ENCODE data around the gene SNX30. TPM values are rescaled to one million over a fixed set of nuclear protein-coding genes. Genes with fewer than 3 reads are reported as not detected.

SNX30 gene
- total RNA-seq, 1 experiment from 2014 or later: 12.7 TPM

DNA sequence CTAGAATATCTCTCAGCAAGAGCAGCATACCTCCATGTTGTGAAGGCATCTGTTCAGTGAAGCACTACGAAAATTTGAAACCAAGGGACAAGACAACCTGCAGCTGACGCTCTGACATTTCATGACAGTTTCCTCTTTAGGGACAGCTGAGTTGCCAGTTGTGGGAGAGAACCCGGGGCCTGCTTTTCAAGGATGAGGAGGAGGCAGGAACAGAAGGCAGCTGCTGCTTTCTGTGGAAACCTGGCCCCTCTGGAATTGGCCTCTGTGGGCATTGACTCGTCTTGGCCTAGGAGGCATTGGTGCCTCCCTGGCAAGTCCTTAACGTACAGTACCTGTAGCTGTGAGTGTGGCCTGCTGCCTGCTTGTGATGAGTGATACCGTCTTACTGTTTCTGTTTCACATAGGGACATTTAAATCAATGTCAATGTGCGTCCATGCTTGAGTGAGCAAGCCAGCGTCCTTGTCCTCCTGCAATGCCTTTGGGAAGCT lies 118.5 kb downstream of the SNX30 start (continued):
- TF ChIP-seq, protein P1, sequence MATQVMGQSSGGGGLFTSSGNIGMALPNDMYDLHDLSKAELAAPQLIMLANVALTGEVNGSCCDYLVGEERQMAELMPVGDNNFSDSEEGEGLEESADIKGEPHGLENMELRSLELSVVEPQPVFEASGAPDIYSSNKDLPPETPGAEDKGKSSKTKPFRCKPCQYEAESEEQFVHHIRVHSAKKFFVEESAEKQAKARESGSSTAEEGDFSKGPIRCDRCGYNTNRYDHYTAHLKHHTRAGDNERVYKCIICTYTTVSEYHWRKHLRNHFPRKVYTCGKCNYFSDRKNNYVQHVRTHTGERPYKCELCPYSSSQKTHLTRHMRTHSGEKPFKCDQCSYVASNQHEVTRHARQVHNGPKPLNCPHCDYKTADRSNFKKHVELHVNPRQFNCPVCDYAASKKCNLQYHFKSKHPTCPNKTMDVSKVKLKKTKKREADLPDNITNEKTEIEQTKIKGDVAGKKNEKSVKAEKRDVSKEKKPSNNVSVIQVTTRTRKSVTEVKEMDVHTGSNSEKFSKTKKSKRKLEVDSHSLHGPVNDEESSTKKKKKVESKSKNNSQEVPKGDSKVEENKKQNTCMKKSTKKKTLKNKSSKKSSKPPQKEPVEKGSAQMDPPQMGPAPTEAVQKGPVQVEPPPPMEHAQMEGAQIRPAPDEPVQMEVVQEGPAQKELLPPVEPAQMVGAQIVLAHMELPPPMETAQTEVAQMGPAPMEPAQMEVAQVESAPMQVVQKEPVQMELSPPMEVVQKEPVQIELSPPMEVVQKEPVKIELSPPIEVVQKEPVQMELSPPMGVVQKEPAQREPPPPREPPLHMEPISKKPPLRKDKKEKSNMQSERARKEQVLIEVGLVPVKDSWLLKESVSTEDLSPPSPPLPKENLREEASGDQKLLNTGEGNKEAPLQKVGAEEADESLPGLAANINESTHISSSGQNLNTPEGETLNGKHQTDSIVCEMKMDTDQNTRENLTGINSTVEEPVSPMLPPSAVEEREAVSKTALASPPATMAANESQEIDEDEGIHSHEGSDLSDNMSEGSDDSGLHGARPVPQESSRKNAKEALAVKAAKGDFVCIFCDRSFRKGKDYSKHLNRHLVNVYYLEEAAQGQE (IDR thresholded peaks at IDR 0.05; ENCODE audit: low read depth): no peak
- TF ChIP-seq, protein P2, sequence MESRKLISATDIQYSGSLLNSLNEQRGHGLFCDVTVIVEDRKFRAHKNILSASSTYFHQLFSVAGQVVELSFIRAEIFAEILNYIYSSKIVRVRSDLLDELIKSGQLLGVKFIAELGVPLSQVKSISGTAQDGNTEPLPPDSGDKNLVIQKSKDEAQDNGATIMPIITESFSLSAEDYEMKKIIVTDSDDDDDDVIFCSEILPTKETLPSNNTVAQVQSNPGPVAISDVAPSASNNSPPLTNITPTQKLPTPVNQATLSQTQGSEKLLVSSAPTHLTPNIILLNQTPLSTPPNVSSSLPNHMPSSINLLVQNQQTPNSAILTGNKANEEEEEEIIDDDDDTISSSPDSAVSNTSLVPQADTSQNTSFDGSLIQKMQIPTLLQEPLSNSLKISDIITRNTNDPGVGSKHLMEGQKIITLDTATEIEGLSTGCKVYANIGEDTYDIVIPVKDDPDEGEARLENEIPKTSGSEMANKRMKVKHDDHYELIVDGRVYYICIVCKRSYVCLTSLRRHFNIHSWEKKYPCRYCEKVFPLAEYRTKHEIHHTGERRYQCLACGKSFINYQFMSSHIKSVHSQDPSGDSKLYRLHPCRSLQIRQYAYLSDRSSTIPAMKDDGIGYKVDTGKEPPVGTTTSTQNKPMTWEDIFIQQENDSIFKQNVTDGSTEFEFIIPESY (IDR thresholded peaks at IDR 0.05; ENCODE audit: extremely low read depth, insufficient replicate concordance, low read length): no peak
- TF ChIP-seq JUND (IDR thresholded peaks at IDR 0.05) (no peak), ZFX (IDR thresholded peaks at IDR 0.05) (no peak), SRF (IDR thresholded peaks at IDR 0.05; ENCODE audit: low read depth) (no peak), POLR2AphosphoS5 (IDR thresholded peaks at IDR 0.05; ENCODE audit: low read depth, low read length) (no peak)
- TF ChIP-seq, protein P3, sequence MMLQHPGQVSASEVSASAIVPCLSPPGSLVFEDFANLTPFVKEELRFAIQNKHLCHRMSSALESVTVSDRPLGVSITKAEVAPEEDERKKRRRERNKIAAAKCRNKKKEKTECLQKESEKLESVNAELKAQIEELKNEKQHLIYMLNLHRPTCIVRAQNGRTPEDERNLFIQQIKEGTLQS (IDR thresholded peaks at IDR 0.05): no peak

DNA sequence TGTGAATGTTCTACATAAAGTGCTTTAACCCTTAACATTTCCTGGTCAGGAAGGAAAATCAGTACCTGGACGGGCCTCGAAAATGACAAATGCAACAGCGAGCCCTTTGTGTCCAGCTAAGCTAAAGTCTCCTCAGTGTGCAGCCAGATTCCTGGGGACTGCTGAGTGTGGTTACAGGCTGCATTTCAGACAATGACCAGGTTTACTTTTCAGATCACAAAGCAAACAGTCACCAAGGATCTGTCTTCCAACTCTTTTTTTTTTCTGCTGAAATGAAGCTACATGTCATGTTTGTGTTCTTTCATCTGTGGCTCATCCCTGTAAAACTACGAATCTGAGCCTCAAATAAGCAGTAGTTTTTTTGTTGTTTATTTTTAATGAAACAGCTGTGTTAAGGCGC lies 119.4 kb downstream of the SNX30 start:
- Histone ChIP-seq H3K36me3 (ENCODE audit: control insufficient read depth in 1 of 2, insufficient read depth in 2 of 2, low read length in 2 of 2) (no peaks in the 10 kb centered on the region), H3K27me3 (ENCODE audit: insufficient read depth, low read length) (no peaks in the 10 kb centered on the region), H3K9me2 (ENCODE audit: insufficient read depth) (no peaks in the 10 kb centered on the region), H3K27ac (ENCODE audit: low read depth, low read length) (no peak overlapping the region), H3K4me2 (ENCODE audit: low read length) (no peak overlapping the region), H3K9me3 (ENCODE audit: control insufficient read depth in 1 of 2, insufficient read depth in 1 of 2, low read depth in 1 of 2, low read length in 2 of 2) (no peaks in the 10 kb centered on the region), H3K4me3 (replicated peaks in 1 of 2; ENCODE audit: low read depth in 1 of 2, low read length in 2 of 2) (no peak overlapping the region), H2AFZ (ENCODE audit: low read depth, low read length, poor library complexity, severe bottlenecking) (no peak overlapping the region), H4K20me1 (ENCODE audit: insufficient read depth) (no peaks in the 10 kb centered on the region), H3K9ac (ENCODE audit: low read length) (no peak overlapping the region), H3K79me2 (ENCODE audit: insufficient read depth, low read length) (no peaks in the 10 kb centered on the region), H3K4me1 (ENCODE audit: control insufficient read depth in 1 of 2, insufficient read depth in 2 of 2, low read length in 2 of 2) (peaks cover 8 to 26% of the 10 kb centered on the region in 2 experiments)
- POLR2A ChIA-PET: no interaction called here
- CTCF ChIA-PET: no interaction called here
- ATAC-seq: no peak
- intact Hi-C loops (cut with micrococcal nuclease): no loop called here
- no peak for DNase-seq (ENCODE audit: low read depth, low spot score)
- RAD21 ChIA-PET (ENCODE audit: low non-redundant PET in 1 of 2, low total read pairs in 2 of 2, uncharacterized antibody in 2 of 2, unreplicated experiment in 2 of 2): no interaction called here
- no TSS peak for BruUV-seq (replicated peaks)
- TF ChIP-seq POLR2AphosphoS5 (IDR thresholded peaks at IDR 0.05; ENCODE audit: low read depth, low read length) (no peak), ZFX (IDR thresholded peaks at IDR 0.05) (no peak), TCF7L2 (IDR thresholded peaks at IDR 0.05; ENCODE audit: borderline replicate concordance, extremely low read depth, insufficient read depth, insufficient read length) (no peak), SP1 (IDR thresholded peaks at IDR 0.05; ENCODE audit: low read depth) (no peak), ELF1 (IDR thresholded peaks at IDR 0.05; ENCODE audit: borderline replicate concordance, low read depth) (no peak), EZH2phosphoT487 (IDR thresholded peaks at IDR 0.05; ENCODE audit: borderline replicate concordance) (no peak), JUND (IDR thresholded peaks at IDR 0.05) (no peak), SIN3A (IDR thresholded peaks at IDR 0.05; ENCODE audit: low read depth) (no peak), YY1 (IDR thresholded peaks at IDR 0.05; ENCODE audit: extremely low read depth, insufficient replicate concordance, low read depth, low read length) (no peak), POLR2A (IDR thresholded peaks at IDR 0.05; ENCODE audit: borderline replicate concordance, extremely low read depth, insufficient read depth, insufficient read length) (no peak), EGR1 (IDR thresholded peaks at IDR 0.05; ENCODE audit: low read depth) (no peak)
- TF ChIP-seq, protein P4, sequence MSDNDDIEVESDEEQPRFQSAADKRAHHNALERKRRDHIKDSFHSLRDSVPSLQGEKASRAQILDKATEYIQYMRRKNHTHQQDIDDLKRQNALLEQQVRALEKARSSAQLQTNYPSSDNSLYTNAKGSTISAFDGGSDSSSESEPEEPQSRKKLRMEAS (IDR thresholded peaks at IDR 0.05): no peak
